ENCODE data around the gene ADAM10. TPM values are rescaled to one million over a fixed set of nuclear protein-coding genes. Genes with fewer than 3 reads are reported as not detected.

The ADAM10 gene
- total RNA-seq, 1 donor from 2014 or later = 147 TPM

GRCh38 chr15:58568157-58568571 lies 181.3 kb downstream of the ADAM10 start:
- Mint-ChIP-seq H3K4me1 (ENCODE audit: low read depth) (peaks cover 3% of the 10 kb centered on the region), H3K36me3 (ENCODE audit: low read depth) (no peaks in the 10 kb centered on the region), H3K27me3 (ENCODE audit: low read depth) (no peaks in the 10 kb centered on the region), H3K4me3 (ENCODE audit: unreplicated experiment) (no peak overlapping the region), H3K27ac (ENCODE audit: unreplicated experiment) (no peak overlapping the region), H3K9me3 (ENCODE audit: low read depth) (peaks cover 4% of the 10 kb centered on the region)
- no peak for DNase-seq (ENCODE audit: low spot score)
- no peak for TF ChIP-seq CTCF (IDR thresholded peaks at IDR 0.05)

- TF ChIP-seq CTCF (IDR thresholded peaks at IDR 0.05) = no peak
- Mint-ChIP-seq H3K4me1 (ENCODE audit: low read depth) (peaks cover 3% of the 10 kb centered on the region), H3K9me3 (ENCODE audit: low read depth) (peaks cover 4% of the 10 kb centered on the region), H3K36me3 (ENCODE audit: low read depth) (no peaks in the 10 kb centered on the region), H3K27ac (ENCODE audit: unreplicated experiment) (no peak overlapping the region), H3K27me3 (ENCODE audit: low read depth) (no peaks in the 10 kb centered on the region), H3K4me3 (ENCODE audit: unreplicated experiment) (no peak overlapping the region)
- DNase-seq (ENCODE audit: low spot score) = no peak
These were observed 183.5 kb downstream of the ADAM10 start for GRCh38 chr15:58566029-58566428.

- H3K4me1 Mint-ChIP-seq (ENCODE audit: low read depth) = peaks cover 6% of the 10 kb centered on the region
- no peak for DNase-seq (ENCODE audit: low spot score)
- no peaks in the 10 kb centered on the region for H3K27me3 Mint-ChIP-seq (ENCODE audit: low read depth)
- H3K27ac Mint-ChIP-seq (ENCODE audit: unreplicated experiment) = no peak overlapping the region
- no peak overlapping the region for H3K4me3 Mint-ChIP-seq (ENCODE audit: unreplicated experiment)
- no peaks in the 10 kb centered on the region for H3K36me3 Mint-ChIP-seq (ENCODE audit: low read depth)
- H3K9me3 Mint-ChIP-seq (ENCODE audit: low read depth) = peaks cover 4% of the 10 kb centered on the region
- TF ChIP-seq CTCF (IDR thresholded peaks at IDR 0.05) = no peak
These were observed 183.9 kb downstream of the ADAM10 start for GRCh38 chr15:58565619-58566018.

GRCh38 chr15:58564981-58565380 lies 184.5 kb downstream of the ADAM10 start:
- peaks cover 10% of the 10 kb centered on the region for H3K4me1 Mint-ChIP-seq (ENCODE audit: low read depth)
- no peaks in the 10 kb centered on the region for H3K36me3 Mint-ChIP-seq (ENCODE audit: low read depth)
- DNase-seq (ENCODE audit: low spot score) = no peak
- H3K4me3 Mint-ChIP-seq (ENCODE audit: unreplicated experiment) = no peak overlapping the region
- TF ChIP-seq CTCF (IDR thresholded peaks at IDR 0.05) = no peak
- no peak overlapping the region for H3K27ac Mint-ChIP-seq (ENCODE audit: unreplicated experiment)
- no peaks in the 10 kb centered on the region for H3K27me3 Mint-ChIP-seq (ENCODE audit: low read depth)
- H3K9me3 Mint-ChIP-seq (ENCODE audit: low read depth) = peaks cover 2% of the 10 kb centered on the region

- H3K4me1 Mint-ChIP-seq (ENCODE audit: low read depth) = peaks cover 7% of the 10 kb centered on the region
- no peaks in the 10 kb centered on the region for H3K27me3 Mint-ChIP-seq (ENCODE audit: low read depth)
- H3K27ac Mint-ChIP-seq (ENCODE audit: unreplicated experiment) = no peak overlapping the region
- no peaks in the 10 kb centered on the region for H3K36me3 Mint-ChIP-seq (ENCODE audit: low read depth)
- DNase-seq (ENCODE audit: low spot score) = no peak
- H3K4me3 Mint-ChIP-seq (ENCODE audit: unreplicated experiment) = no peak overlapping the region
- no peaks in the 10 kb centered on the region for H3K9me3 Mint-ChIP-seq (ENCODE audit: low read depth)
- TF ChIP-seq CTCF (IDR thresholded peaks at IDR 0.05) = no peak
These were observed 187.4 kb downstream of the ADAM10 start for GRCh38 chr15:58562135-58562534.
